HCT116 (cell line): ENCODE results near the gene NCKAP5.

Source experiments
- ATF3 ChIP-seq: IDR thresholded peaks from 2 replicates; pipeline ENCODE4 v1.6.1; 2012
- CTCF ChIP-seq, 3 experiments: fragments of 200-600 bp in 1 of 3; sonication (generic) in 1 of 3; IDR thresholded peaks in 2 of 3; conservative IDR thresholded peaks in 1 of 3; 2 replicates each; pipeline ENCODE4 v1.5.1; 2012 to 2017; ENCODE audit warnings: low read depth in 2 of 3, low read length in 2 of 3, antibody characterized with exemption in 1 of 3, borderline replicate concordance in 1 of 3, control low read depth in 1 of 3, mild to moderate bottlenecking in 1 of 3, mixed read lengths in 1 of 3, mixed run types in 1 of 3, moderate library complexity in 1 of 3; ENCODE audit not compliant: insufficient read depth in 1 of 3
- EZH2 ChIP-seq: fragments of 200-600 bp; sonication (generic); IDR thresholded peaks from 2 replicates; pipeline ENCODE4 v1.6.1; 2017; ENCODE audit warnings: antibody characterized with exemption, mixed run types
- POLR2A ChIP-seq: IDR thresholded peaks from 2 replicates; pipeline ENCODE4 v1.7.0; 2011; ENCODE audit warnings: borderline replicate concordance; ENCODE audit not compliant: insufficient read depth, insufficient read length; ENCODE audit errors: extremely low read depth
- POLR2AphosphoS5 ChIP-seq: IDR thresholded peaks from 2 replicates; pipeline ENCODE4 v1.6.1; 2011; ENCODE audit warnings: mild to moderate bottlenecking, low read depth, low read length, moderate library complexity
- SRF ChIP-seq: IDR thresholded peaks from 2 replicates; pipeline ENCODE4 v1.6.1; 2012; ENCODE audit warnings: low read depth
- ZFX ChIP-seq: fragments of 450-650 bp; IDR thresholded peaks from 2 replicates; pipeline ENCODE4 v1.6.1; 2017

GRCh38 chr2:133409581-133410285 lies 158.5 kb downstream of the NCKAP5 start:
- TF ChIP-seq SRF (no peak), CTCF (IDR thresholded peaks at IDR 0.05 in 2 of 3, conservative IDR thresholded peaks at IDR 0.05 in 1 of 3; ENCODE audit: borderline replicate concordance in 1 of 3, insufficient read depth in 1 of 3, low read depth in 2 of 3, low read length in 2 of 3) (no peak), ATF3 (no peak), EZH2 (no peak), POLR2A (no peak), POLR2AphosphoS5 (no peak), ZFX (no peak)
